Right lobe of liver (tissue), 4 donors: Measurements from ENCODE around the gene KRT4.

ENCODE experiments used
- CTCF ChIP-seq, 4 donors: fragments of 200-600 bp in 3 of 4; fragments of 450-650 bp in 1 of 4; IDR thresholded peaks; one replicate each; pipeline versions ENCODE4 v1.5.1 to v1.8.0; 2016 to 2022; ENCODE audit warnings: antibody characterized with exemption in 4 of 4, mild to moderate bottlenecking in 2 of 4
- POLR2A ChIP-seq: fragments of 450-650 bp; IDR thresholded peaks from one replicate; pipeline ENCODE4 v1.6.1; 2017; ENCODE audit warnings: antibody characterized with exemption, mild to moderate bottlenecking
- donor health status: DM: no; HTN: no; CAD: no.
- donor health status: DM: no; HTN: no; CAD: no.
- donor health status: DM: no; HTN: yes; CAD: no.

DNA sequence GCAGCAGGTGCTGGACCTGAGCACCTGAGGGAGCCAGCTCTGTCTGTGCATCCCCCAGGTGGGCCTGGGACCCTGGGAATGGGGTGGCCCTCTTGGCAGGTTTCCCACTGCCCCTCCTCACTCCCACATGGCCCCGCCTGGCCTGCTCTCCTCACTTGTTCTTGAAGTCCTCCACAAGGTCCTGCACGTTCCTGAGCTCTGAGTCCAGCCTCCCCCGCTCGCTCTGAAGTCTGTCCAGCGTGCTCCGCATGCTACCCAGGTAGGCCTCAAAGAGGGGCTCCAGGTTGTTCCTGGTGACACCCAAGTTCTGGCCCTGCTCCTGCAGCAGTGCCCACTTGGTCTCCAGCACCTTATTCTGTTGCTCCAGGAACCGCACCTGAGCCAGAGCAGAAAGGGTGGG lies 17.3 kb upstream of the KRT4 start:
- TF ChIP-seq CTCF (IDR thresholded peaks at IDR 0.05) (no peak), POLR2A (no peak)
